Measurements from ENCODE around the gene WWC1. TPM values are rescaled to one million over a fixed set of nuclear protein-coding genes. Genes with fewer than 3 reads are reported as not detected.

The WWC1 gene
- total RNA-seq, 1 experiment from 2014 or later = 52.6 TPM

DNA sequence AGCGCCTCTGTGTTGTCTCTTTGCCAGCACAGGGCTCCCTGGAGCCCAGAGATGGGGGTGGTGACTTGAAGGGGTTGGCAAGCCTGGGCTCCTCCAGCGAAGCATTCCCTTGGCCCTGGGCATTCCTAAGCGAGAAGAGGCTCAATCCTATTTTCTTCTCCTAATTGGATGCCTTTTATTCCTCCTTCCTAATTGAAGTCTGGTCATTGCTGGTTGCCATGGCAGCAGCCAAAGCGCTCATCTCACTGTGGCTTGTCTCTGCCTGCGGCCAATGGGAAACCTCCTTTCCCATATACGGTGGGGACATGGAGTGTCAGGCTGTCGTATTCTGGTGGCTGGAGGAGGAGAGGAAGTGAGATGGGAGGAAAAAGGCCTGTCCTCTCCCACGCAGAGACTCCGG lies 142.6 kb downstream of the WWC1 start:
- H3K27me3 ChIP-seq (ENCODE audit: insufficient read depth, low read length) = no peaks in the 10 kb centered on the region
- no peak overlapping the region for H3K4me3 ChIP-seq (replicated peaks in 1 of 2; ENCODE audit: low read depth in 1 of 2, low read length in 2 of 2)
- no peak for DNase-seq (ENCODE audit: low read depth, low spot score)
- no peaks in the 10 kb centered on the region for H3K9me3 ChIP-seq (ENCODE audit: control insufficient read depth in 1 of 2, insufficient read depth in 1 of 2, low read depth in 1 of 2, low read length in 2 of 2)
- H3K36me3 ChIP-seq (ENCODE audit: control insufficient read depth in 1 of 2, insufficient read depth in 2 of 2, low read length in 2 of 2) = peaks cover 21 to 35% of the 10 kb centered on the region in 2 experiments
- H3K27ac ChIP-seq (ENCODE audit: low read depth, low read length) = no peak overlapping the region
- H2AFZ ChIP-seq (ENCODE audit: low read depth, low read length, poor library complexity, severe bottlenecking) = no peak overlapping the region
- no peak overlapping the region for H3K9ac ChIP-seq (ENCODE audit: low read length)
- no peaks in the 10 kb centered on the region for H3K79me2 ChIP-seq (ENCODE audit: insufficient read depth, low read length)
- no peak for TF ChIP-seq JUND (IDR thresholded peaks at IDR 0.05)
- TF ChIP-seq POLR2AphosphoS5 (IDR thresholded peaks at IDR 0.05; ENCODE audit: low read depth, low read length) = no peak
- TF ChIP-seq, protein P1, sequence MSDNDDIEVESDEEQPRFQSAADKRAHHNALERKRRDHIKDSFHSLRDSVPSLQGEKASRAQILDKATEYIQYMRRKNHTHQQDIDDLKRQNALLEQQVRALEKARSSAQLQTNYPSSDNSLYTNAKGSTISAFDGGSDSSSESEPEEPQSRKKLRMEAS (IDR thresholded peaks at IDR 0.05) = no peak
- no peak for TF ChIP-seq RAD21 (IDR thresholded peaks at IDR 0.05; ENCODE audit: low read depth)
- no peak for TF ChIP-seq YY1 (IDR thresholded peaks at IDR 0.05; ENCODE audit: extremely low read depth, insufficient replicate concordance, low read depth, low read length)
- TF ChIP-seq CBX3 (IDR thresholded peaks at IDR 0.05; ENCODE audit: low read depth) = no peak
- TF ChIP-seq TCF7L2 (IDR thresholded peaks at IDR 0.05; ENCODE audit: borderline replicate concordance, extremely low read depth, insufficient read depth, insufficient read length) = no peak
- TF ChIP-seq, protein P2, sequence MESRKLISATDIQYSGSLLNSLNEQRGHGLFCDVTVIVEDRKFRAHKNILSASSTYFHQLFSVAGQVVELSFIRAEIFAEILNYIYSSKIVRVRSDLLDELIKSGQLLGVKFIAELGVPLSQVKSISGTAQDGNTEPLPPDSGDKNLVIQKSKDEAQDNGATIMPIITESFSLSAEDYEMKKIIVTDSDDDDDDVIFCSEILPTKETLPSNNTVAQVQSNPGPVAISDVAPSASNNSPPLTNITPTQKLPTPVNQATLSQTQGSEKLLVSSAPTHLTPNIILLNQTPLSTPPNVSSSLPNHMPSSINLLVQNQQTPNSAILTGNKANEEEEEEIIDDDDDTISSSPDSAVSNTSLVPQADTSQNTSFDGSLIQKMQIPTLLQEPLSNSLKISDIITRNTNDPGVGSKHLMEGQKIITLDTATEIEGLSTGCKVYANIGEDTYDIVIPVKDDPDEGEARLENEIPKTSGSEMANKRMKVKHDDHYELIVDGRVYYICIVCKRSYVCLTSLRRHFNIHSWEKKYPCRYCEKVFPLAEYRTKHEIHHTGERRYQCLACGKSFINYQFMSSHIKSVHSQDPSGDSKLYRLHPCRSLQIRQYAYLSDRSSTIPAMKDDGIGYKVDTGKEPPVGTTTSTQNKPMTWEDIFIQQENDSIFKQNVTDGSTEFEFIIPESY (IDR thresholded peaks at IDR 0.05; ENCODE audit: extremely low read depth, insufficient replicate concordance, low read length) = no peak
- TF ChIP-seq CEBPB (IDR thresholded peaks at IDR 0.05; ENCODE audit: low read depth) = no peak
- TF ChIP-seq FOSL1 (IDR thresholded peaks at IDR 0.05; ENCODE audit: low read depth) = no peak
- no peak for TF ChIP-seq EGR1 (IDR thresholded peaks at IDR 0.05; ENCODE audit: low read depth)
- TF ChIP-seq ZNF274 (IDR thresholded peaks at IDR 0.05; ENCODE audit: low read depth, low read length) = no peak
- no peak for TF ChIP-seq SRF (IDR thresholded peaks at IDR 0.05; ENCODE audit: low read depth)
- TF ChIP-seq EZH2phosphoT487 (IDR thresholded peaks at IDR 0.05; ENCODE audit: borderline replicate concordance) = no peak
- RAD21 ChIA-PET (ENCODE audit: low non-redundant PET in 1 of 2, low total read pairs in 2 of 2, uncharacterized antibody in 2 of 2, unreplicated experiment in 2 of 2) = no interaction called here
- BruUV-seq (replicated peaks) = no TSS peak
- no peak overlapping the region for H3K4me2 ChIP-seq (ENCODE audit: low read length)
- no peaks in the 10 kb centered on the region for H3K9me2 ChIP-seq (ENCODE audit: insufficient read depth)
- no peaks in the 10 kb centered on the region for H3K4me1 ChIP-seq (ENCODE audit: control insufficient read depth in 1 of 2, insufficient read depth in 2 of 2, low read length in 2 of 2)
- no peak for ATAC-seq
- H4K20me1 ChIP-seq (ENCODE audit: insufficient read depth) = no peaks in the 10 kb centered on the region
- CTCF ChIA-PET = no interaction called here
- POLR2A ChIA-PET = no interaction called here
- intact Hi-C loops (cut with micrococcal nuclease) = no loop called here
